K562 (cell line): ENCODE measurements around the gene GPR3. TPM values are rescaled to one million over a fixed set of nuclear protein-coding genes. Genes with fewer than 3 reads are reported as not detected.

Experiments
- ARID4B ChIP-seq: sonication (generic); formaldehyde crosslinking; IDR thresholded peaks from 2 replicates; pipeline ENCODE4 v1.8.0; 2022; ENCODE audit warnings: mild to moderate bottlenecking, missing genetic modification reagents
- HNRNPL ChIP-seq: fragments of 200-400 bp; formaldehyde crosslinking; IDR thresholded peaks from 2 replicates; pipeline ENCODE4 v1.6.1; 2017; ENCODE audit warnings: low read depth, mild to moderate bottlenecking, low read length
- NR2C2 ChIP-seq, 2 experiments: fragments of 200-800 bp in 1 of 2; sonication (Bioruptor generic) in 1 of 2; sonication (generic) in 1 of 2; formaldehyde crosslinking in 1 of 2; IDR thresholded peaks; 2 replicates each; pipeline versions ENCODE4 v1.6.1 to v1.8.0; 2016 to 2022; ENCODE audit warnings: mild to moderate bottlenecking in 1 of 2, missing compliant biosample characterization in 1 of 2, missing genetic modification characterization in 1 of 2, missing genetic modification reagents in 1 of 2
- NR3C1 ChIP-seq: sonication (generic); formaldehyde crosslinking; IDR thresholded peaks from 2 replicates; pipeline ENCODE4 v1.8.1; 2022; ENCODE audit warnings: missing genetic modification reagents
- RBFOX2 ChIP-seq: fragments of 200-400 bp; formaldehyde crosslinking; IDR thresholded peaks from 2 replicates; pipeline ENCODE4 v1.6.1; 2017; ENCODE audit warnings: low read depth, mild to moderate bottlenecking, low read length, moderate library complexity
- SREBF2 ChIP-seq: sonication (generic); formaldehyde crosslinking; IDR thresholded peaks from 2 replicates; pipeline ENCODE4 v1.4.0; 2020; ENCODE audit warnings: mild to moderate bottlenecking, missing genetic modification reagents
- SRSF9 ChIP-seq: fragments of 200-400 bp; formaldehyde crosslinking; IDR thresholded peaks from 2 replicates; pipeline ENCODE4 v1.6.1; 2017; ENCODE audit warnings: low read depth, low read length, borderline replicate concordance
- TGIF2 ChIP-seq: sonication (generic); formaldehyde crosslinking; IDR thresholded peaks from 2 replicates; pipeline ENCODE4 v1.8.1; 2022; ENCODE audit warnings: mild to moderate bottlenecking, missing genetic modification reagents, moderate library complexity
- ZBED1 ChIP-seq: IDR thresholded peaks from 2 replicates; pipeline ENCODE4 v1.6.1; 2014
- ZZZ3 ChIP-seq: fragments of 450-650 bp; IDR thresholded peaks from 2 replicates; pipeline ENCODE4 v1.6.1; 2016; ENCODE audit warnings: antibody characterized with exemption, mild to moderate bottlenecking, moderate library complexity
- polyA plus RNA-seq, 8 experiments: library from polyadenylated mRNA; depleted of rRNA in 4 of 8; stranded (reverse) in 5 of 8; unstranded in 3 of 8; fragments of >200 nt; fragmentation: Nextera tagmentation in 2 of 8; fragmentation: Illumina TruSeq in 1 of 8; extraction: Ambion mirVana in 2 of 8; extraction: Trizol in 1 of 8; gene quantifications; 2 replicates each; pipeline versions ENCODE4 v1.2.1 to v1.2.3, GENCODE V29; 2011 to 2014; ENCODE audit warnings: inconsistent platforms in 1 of 8, missing spikeins in 1 of 8
- total RNA-seq, 7 experiments: library from RNA; depleted of rRNA in 6 of 7; stranded (reverse); fragments of >200 nt in 6 of 7; fragmentation: Illumina TruSeq in 2 of 7; extraction: Trizol in 2 of 7; gene quantifications; 2 replicates each; pipeline versions ENCODE4 v1.2.1 to v1.2.3, GENCODE V29; 2011 to 2021; ENCODE audit warnings: low replicate concordance in 1 of 7
- TF ChIP-seq, protein P1 (sequence below): fragments of 450-650 bp; formaldehyde crosslinking; IDR thresholded peaks from 2 replicates; pipeline ENCODE4 v1.4.0; 2020; ENCODE audit warnings: mild to moderate bottlenecking, moderate library complexity

Gene GPR3
- total and polyA plus RNA-seq, 9 of the 15 experiments (the other 6 are each of a cell fraction or from before 2014, with no cell fraction given), result 0.24 to 11.5 (median 3.7) TPM

DNA sequence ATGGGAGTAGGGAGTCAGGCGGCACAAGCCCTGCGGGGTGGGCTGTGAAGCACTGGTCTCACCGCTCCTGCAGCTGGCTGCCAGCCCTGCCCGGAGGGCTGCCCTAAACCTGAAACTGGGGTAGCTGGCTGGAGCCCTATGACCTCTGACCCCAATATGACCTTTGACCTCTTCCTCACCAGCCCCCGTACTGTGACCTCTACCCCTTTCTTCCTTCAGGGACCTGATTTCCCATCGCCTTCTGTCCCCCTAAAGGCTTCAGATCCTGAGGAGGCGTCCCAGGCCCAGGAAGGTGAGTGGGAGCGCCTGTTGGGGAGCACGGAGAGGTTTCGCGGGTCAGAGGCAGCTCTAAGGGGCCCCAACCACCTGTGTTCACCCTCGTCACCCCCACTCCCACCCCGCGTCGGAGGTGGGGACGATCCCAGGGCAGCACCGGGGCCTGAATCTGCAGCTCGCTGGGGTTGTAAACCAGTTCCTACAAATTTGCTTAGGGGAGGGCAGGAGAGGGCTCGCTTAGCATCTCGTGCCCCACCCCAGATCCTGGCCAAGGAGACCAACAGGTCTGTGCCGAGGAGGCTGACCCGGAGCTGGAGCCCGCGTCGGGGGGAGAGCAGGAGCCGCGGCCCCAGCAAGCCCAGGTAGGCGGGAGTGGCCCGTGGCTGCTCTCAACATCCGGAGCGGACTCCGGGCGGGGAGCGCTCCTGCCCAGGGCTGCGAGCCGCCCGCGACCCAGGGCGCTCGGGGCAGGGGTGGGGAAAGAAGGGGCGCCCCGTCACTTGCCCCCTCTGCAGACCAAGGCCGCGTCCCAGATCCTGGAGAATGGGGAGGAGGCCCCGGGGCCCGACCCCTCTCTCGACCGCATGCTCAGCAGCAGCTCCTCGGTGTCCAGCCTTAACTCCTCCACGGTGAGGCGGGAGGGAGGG lies 43.3 kb upstream of the GPR3 start (continued):
- 0 out of 2 replicates have a peak, but pooled peaks have one; percentile 37 for TF ChIP-seq ARID4B (CRISPR knock-in tag)
- peak; percentile 60; the same call in 1 of the 2 replicates for TF ChIP-seq HNRNPL
- TF ChIP-seq SRSF9, result no peak
- TF ChIP-seq RBFOX2, result peak; percentile 55
- TF ChIP-seq NR2C2 (CRISPR knock-in tag; IDR thresholded peaks at IDR 0.05), result peak; percentile 98
- peak; percentile 98 for TF ChIP-seq NR2C2 (tag; IDR thresholded peaks at IDR 0.05)
- TF ChIP-seq NR3C1, result peak; percentile 39; the same call in 1 of the 2 replicates
- no peak for TF ChIP-seq ZBED1
- TF ChIP-seq TGIF2 (CRISPR knock-in tag), result 0 out of 2 replicates have a peak, but pooled peaks have one; percentile 45
- no peak for TF ChIP-seq ZZZ3
- TF ChIP-seq, protein P1, sequence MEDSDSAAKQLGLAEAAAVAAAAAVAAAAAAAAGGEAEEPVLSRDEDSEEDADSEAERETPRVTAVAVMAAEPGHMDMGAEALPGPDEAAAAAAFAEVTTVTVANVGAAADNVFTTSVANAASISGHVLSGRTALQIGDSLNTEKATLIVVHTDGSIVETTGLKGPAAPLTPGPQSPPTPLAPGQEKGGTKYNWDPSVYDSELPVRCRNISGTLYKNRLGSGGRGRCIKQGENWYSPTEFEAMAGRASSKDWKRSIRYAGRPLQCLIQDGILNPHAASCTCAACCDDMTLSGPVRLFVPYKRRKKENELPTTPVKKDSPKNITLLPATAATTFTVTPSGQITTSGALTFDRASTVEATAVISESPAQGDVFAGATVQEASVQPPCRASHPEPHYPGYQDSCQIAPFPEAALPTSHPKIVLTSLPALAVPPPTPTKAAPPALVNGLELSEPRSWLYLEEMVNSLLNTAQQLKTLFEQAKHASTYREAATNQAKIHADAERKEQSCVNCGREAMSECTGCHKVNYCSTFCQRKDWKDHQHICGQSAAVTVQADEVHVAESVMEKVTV (CRISPR knock-in tag), result no peak
- TF ChIP-seq SREBF2 (CRISPR knock-in tag), result no peak
